Stimulated activated CD8-positive, alpha-beta memory T cell treated with anti-CD3 and anti-CD28 coated beads, Interleukin-4, amount 100 ng/mL, for 1 hour (primary cell): ENCODE measurements around the gene HOXA9.

Experiments
- DNase-seq, 2 donors: peaks; one replicate each; pipeline ENCODE4 v3.0.0-alpha.2; 2020; ENCODE audit warnings: low read depth in 2 of 2, low spot score in 1 of 2

HOXA9 gene

DNA sequence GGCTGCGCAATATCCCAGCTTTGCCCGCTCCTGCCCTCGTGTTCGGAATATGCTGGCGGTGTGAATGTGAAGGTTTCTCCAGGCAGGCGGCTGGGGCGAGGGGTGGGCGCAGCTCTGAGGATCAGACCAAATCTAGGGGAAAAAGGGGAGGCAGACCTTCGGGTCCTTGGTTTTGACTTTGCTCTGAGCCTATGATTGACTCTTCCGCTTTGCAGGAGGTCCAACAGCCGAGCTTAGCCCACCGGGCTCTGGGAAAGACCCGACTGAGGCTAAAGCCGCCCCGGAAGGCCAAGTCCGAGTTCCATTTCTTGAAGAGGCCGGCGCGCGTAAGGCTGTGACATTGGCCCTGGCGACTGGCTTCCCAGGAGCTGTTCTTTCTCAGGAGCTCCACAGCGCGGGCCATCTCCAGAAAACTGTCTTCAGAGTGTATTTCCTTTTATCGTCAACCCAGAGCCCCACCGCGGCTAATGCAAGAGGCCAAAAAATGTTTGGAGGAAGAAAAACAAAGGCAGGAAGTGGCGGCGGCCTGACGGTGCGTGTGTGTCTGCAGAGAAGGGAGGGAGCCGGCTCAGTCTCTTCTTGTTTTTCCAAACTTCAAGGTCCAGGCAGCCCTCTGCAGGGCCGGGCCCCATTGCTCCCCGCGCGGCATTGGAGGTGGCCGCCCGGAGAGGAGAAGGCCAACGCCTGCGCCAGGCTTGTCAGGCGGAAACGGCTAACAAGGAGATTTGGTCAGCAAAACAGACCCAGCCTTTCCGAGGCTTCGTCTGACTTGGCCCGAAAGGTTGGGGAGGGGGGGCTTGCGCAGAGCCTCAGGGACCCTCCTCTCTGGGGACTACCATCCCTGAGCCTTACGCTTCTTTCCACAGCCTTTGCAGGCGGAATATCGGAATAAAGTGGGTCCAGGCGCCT is 23.3 kb upstream of the HOXA9 start:
- DNase-seq, result no peak

DNA sequence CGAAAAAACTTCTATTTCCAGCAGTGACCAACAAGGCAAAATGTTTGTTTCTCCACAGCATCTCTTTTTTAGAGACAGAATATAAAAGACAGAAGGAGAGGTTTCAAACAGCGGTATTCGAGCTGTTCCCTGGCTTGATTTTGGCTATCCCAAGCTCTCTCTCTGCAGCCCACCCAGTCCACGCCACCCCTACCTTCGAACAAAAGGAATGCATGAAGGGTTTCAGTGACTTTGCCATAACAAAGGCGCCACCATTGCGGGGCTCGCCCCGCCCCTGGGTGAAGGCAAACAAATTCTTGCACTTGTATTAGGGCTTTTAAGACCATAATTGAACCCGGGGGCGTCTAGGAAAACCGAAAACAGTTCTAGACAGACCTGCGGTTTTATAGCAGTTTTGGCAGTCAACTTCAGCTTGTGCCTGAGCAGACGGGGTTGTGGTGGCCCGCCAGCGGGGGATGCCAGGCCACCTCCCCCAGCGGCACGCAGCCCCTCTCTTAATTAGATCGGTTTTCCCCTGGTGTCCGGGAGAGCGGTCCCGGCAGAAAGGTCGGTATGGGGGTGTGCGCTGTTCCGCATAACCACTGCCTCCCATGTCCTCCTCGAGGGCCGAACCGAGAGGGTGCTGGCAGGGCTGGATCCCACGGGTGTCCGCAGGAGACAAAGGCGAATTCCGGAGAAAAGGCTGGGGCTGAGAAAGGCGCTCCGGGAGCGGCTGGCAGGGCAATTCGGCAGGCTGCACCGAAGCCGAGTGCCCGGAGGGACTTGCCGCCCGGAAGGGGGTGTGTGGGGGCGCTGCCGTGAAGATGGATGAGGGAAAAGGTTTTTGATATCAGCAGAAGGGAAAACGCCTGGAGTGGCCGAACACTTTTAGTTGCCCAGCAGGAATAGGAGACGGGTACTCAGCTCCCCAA is 22.4 kb upstream of the HOXA9 start:
- DNase-seq, result no peak

DNA sequence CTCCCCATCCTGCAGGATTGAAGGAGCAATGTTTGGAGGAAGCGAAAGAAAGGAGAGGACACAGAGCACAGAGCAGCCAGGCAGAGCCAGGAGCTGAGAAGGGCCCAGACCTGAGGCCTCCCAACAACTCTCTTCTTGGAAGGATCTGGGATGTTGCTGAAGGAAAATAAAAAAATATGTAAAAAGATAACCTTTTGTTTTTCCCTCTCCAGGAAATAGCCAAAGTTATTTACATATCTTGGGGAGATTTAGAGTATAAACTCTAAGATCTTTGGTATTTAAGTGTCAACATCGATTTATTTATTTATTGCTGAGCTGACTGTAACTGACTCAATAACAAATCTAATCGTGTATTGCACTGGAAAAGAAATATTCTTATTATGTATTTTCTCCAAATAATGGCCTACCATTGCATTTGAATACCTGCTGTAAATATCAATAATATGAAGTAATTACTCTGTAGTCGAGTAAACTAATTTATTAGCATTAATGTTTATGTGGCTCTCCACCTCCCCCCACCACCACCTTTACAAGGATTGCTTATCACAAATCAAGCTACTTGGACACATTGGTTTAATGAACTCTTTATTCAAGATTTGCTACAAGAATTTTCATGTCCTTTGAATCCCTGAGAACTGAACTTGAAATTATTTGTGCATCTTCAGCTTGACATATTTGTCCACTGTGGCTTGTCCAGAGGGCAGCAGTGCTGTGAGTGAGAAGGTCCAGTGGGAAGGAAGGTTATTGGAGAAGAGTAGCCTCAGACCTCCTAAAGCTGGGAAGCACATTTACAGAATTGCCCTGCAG is 21.5 kb upstream of the HOXA9 start:
- no peak for DNase-seq

DNA sequence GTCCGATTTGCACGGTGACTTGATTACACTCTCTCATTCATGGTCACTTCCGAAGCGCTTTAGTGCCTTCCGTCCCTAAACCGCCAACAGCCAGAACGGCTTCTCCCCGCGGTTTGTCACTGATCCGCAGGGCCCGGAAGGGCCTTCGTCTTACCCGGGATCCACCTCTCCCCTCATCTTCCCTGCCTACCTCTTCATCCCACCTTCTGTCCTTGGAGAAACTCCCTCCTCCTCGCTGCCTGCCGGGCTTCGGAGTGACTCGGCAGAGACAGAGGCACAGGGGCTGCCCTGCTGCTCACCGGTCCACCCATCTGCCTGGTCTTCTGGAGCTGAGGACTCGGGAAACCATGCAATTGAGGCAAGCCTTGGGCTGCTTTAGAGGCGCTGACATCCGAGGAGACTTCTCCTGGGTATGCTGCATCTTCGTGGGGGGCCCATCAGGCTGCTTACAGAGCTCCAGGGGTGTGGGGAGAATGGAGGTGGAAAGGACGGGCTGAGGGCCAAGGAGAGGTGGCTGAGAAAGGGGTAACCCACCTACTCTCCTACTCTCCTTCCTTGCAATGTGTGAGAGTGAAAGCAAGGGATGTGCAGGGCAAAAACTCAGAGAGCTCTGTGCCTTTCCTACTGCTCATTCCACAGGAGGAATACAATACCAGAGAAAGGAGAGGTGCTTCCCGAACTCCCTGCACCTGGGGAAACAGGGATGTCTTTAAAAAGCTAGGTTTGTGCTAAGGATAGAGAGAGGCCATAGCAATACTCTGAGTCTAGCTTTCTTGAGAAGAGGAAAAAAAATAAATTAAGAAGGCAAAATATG is 20.7 kb upstream of the HOXA9 start:
- no peak for DNase-seq

DNA sequence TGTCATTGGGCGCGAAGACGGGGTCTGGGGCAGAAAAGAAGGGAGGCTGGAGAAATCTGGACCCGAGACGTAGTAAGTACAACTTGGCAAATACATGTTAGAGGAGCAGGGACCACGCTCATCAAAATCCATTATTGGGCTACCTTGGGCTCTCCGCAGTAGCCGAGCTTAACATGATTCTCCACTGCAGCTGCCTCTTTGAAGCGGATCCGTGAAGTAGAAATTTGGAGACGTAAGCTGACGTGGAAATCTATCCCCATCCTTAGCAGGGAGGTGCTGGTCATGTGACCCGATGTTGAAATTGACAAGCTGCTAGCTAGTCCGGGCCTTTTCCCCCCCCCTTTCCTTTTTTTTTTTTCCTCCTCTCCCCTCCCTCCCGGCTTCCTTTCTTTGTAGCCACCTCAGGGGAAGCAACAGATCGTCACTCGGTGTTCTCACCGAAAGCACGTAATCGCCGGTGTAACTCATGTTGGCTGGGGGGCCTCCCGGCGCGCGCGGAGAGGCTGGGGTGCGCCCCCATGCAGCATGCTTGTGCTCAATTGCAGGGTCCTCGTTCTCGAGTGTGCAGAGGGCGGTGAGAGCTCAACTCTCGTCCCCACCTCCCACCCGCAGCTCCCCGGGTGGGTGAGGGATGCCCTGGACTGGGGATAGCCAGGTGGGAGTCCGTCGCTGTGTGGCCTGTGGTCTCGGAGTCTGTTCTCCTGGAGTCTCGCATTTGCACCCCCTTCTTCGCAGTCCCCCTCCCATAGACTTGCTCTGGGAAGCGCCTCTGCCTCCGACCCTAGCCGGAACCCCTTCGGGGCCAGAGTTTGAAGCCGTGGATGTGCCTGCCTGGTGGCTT is 19.9 kb upstream of the HOXA9 start, which contains the start of gene HOXA11:
Gene HOXA11 (minus strand): TSS at position 220 of the 841 bp plus-strand sequence. CDS start 88 bp downstream, at position 132.
- no peak for DNase-seq

DNA sequence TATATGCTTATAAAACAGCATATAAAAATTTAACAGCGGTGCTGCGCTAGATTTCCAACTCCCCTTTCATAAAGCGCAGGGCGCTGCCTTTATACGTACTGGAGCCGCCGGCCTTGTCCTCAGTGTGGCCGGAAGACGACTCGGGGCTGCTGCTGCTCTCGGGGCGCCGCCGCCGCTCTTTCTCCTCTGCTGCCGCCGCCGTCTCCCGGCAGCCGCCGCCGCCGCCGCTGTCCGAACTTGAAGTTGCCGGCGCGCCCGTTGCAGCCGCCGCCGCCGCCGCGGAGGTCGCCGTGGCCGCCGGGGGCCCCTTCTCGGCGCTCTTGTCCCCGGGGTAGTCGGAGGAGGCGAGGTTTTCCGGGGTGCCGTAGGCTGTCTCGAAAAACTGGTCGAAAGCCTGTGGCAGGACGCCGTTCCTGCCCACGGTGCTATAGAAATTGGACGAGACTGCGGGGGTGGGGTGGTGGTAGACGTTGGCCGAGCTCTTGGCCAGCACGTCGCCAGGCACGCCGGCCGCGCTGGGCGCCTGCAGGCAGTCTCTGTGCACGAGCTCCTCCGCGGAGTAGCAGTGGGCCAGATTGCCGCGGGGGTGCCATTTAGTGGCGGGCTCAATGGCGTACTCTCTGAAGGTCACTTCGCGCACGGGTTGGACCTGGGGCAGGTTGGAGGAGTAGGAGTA is 19.1 kb upstream of the HOXA9 start:
- no peak for DNase-seq

DNA sequence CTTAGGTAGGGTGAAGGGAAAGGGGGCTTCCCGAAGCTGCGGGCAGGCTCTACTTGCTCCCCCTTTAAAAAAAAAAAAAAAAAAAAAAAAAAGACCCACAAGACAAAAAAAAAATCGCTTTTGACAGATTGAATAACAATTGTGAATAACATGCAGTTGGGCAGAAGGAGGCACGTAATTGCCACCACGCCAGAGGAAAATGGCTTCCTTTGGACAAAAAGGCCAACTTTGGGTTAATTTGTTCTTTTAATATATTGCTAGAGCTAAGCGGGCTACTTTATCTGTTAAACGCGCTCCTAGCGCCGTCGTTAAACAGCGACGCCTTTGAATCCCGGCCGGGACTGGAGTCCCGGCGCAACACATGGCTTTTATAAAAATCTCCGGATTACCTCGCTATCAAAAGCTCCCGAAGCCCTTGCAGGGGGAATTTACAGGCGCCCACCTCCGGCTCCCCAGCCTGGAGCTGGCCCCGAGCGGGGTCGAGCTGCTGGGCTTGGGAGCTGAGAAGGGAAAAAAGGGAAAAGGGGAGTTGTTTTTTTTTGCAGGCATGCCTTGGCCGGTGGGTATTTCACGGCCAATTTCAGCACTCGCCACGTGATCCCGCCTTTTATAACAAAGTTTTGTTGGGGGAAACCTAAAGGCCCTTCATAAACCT is 18.5 kb upstream of the HOXA9 start:
- DNase-seq, result no peak

DNA sequence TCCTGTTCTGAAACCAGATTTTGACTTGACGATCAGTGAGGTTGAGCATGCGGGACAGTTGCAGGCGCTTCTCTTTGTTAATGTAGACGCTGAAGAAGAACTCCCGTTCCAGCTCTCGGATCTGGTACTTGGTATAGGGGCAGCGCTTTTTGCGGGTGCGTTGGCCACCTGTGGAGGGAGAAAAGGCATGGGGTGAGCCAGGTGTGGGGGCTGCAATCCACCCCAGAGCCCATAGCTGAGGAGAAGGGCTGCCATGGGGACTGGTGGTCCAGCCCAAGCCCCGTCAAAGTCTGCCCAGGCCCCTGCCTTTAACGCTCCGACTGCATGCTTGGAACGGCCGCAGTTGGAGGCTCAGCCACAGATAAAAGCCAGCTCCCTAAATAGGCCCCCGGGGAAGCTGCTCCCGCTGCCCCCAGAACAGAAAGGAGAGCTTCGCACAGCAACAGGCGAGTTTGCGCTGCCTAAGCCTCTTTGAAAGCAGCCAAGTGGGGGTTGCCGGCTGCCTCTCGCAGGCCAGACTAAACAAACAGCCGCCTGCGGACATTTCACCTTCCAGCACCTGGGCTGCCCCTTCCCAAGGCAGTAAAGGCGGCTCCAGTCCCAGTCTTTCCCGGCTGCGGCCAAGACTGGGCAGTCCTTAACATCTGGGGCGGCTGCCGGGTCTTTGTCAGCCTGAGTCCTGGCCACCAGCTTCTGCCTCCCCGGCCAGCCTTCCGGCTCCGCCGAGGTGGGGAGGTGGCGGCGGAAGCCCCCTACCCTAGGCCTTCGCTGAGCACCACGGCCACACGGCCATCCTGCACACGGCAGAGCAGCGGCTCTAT is 17.7 kb upstream of the HOXA9 start:
- DNase-seq, result no peak

DNA sequence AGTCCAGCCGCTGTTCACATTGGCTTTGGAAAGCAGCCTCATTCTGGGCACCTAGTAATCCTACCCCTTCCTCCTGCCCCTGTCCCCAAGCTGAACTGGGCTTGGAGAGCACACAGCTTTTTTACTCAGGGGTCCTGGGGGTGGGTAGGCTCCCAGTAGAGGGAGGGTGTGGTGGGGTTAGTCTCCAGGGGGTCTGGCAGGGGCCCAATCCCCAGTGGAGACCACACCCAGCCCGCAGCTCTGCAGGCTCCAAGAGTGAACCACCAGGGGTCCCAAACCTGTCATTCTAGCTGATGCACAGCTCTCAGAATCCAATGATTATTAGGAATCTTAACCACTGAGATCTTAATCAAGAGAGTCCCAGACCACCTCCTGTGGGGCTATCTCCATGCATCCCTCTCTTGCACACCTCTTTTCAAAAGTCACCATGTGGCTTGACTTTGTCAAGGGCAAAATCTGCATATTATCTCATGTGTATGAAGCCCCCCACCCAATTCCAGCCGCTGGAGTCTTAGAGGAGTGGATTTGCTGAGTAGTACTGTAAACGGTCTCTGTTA is 17.0 kb upstream of the HOXA9 start:
- DNase-seq, result no peak

DNA sequence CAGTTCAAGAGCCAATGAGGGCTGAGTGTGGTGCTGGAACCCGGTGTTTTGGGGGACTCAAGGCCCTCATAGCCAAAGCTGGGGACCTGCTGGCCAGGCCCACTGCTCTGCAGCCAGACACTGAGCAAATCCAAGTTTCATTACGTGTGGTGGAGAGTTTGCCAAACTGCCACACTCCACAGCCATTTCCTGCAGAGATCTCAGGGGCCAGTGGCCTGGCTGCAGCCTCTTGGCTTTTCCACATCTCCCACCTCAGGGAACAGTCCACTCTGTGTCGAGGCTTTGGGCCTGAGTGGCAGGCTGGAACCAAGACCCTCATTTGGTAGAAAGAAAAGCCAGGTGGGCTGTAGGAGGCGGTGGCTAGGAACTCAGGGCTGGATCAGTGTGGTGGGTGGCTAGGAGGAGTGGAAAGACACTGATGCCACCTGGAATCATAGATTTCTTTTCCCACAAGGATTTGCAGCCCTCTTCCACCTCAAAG is 16.5 kb upstream of the HOXA9 start:
- no peak for DNase-seq

DNA sequence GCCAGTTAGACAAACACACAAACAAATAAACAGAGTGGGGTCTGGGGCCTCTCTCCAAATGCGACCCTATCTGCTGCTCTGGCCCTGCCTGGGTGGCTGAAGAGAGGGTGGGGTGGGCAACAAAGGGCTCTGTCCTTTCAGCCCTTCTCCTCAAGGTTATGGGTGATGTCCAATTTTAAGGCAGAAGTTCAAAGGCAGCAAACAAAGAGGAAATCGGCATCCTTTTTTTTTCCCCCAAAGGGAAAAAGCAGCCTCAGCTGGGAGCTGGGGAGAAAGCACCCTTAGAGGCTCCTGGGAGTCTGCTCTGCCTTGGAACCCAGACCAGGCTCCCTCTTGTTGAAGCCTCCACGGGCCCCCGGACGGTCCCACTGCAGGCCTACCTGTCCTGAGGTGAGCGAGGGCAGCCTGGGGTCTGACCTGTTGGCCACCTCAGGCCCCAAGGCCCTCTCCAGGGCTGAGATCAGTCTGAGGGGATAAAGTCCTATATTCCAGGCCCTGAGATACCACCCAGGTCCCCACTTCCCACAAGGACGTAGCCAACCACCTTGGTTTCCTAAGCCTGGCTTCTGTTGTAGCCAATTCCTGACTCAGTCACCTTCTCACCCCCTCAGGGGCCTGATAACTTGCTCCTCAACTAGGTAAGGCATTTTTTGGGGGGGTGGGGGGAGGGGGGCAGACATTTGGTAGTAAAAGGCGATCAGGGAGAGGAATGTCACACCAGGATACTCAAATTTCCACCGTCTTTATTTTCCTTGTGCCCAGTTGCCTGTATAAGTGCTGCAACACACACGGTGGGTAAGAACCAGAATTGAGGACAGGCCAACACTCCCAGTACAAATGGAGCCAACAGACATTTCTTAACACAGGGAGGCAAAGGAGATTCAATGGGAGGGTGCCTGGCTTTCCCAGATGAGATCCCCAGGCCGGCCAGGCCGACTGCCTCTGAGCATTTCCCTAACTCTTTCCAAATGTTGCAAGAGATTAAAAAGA is 15.4 kb upstream of the HOXA9 start:
- DNase-seq, result no peak

DNA sequence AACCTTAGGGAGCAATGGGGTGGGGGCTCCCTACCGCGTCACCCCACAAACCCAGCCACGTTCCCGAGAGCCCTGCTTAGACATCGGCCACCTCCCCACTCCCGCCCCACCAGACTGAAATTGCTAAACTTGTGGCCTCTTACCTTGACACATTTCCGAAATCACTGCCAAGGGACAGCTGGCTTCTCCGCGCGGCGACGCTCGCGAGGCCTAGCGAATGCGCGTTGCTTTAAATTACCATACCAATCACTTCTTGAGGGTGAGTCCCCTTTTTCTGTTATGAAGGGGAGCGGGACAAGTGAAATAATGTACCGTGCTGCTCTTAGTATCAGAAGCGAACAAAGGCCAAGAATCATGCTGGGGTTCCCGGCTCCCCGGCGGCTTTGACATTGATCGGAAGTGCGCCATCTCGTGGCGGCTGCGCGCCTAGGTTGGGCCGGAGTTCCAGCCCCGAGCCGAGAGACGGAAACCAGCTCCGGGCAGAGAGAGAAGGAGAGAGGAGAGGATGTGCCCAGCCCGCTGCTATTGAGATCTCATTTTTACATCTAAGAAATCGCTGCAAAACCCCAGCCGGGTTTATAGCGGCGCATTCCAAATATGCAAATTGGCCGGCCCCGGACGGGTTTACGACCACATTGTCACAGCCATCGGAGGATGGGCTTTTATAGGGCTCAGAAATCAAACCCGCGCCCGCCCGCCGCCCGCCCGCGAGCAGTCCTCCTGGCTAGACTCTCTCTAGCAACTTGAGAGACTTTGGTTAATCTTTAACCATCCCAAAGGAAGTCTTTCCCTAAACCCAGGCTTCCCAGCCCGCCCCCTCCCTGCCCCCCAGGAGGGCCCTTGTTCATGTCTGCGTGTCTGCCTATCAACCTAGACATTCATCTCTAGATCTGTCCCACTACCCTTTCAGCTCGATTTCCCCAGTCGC is 14.4 kb upstream of the HOXA9 start:
- DNase-seq, result no peak

DNA sequence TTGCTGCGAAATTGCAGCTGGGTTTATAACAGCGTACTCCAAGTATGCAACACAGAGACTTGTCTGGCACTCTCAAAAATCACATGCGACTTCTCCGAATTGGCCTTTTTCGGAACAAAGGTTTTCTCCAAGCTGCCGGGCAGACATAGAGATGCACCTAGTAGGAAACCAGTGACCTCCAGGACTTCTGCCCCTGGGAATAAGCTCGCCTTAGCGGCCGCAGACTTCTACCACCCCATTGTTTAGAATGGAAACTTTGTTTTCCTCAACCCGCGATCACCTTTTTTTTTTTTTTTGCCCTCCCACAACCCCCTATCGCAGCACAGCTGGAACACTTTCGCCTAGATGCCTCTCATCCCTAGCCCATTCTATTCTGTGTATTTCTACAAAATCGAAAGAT is 13.7 kb upstream of the HOXA9 start:
- DNase-seq, result no peak

DNA sequence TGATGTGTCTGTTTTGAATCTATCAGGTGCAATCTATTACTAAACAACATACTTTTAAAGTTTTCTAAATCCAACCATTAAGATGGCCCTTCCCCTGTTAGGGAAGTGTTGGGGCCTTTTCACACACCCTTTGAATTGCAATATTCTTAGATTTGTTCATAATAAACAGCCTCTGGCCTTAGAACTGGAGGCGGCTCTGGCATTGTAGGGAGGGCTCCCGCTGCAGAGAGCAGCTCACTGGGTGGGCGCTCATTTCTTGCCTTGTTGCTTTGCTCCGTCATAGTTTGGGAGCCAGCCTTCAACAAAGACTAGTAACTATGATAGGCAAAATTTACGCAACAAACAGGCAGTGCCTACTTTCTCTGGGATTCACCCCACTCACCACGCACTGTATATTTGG is 13.0 kb upstream of the HOXA9 start:
- no peak for DNase-seq
